Measurements from ENCODE around the gene NPFFR2.
"Not testable (repeated sequence)": the region's sequence is repeated elsewhere in the genome, so short reads cannot be mapped to it uniquely, and the experiment has no call there.

Gene NPFFR2

DNA sequence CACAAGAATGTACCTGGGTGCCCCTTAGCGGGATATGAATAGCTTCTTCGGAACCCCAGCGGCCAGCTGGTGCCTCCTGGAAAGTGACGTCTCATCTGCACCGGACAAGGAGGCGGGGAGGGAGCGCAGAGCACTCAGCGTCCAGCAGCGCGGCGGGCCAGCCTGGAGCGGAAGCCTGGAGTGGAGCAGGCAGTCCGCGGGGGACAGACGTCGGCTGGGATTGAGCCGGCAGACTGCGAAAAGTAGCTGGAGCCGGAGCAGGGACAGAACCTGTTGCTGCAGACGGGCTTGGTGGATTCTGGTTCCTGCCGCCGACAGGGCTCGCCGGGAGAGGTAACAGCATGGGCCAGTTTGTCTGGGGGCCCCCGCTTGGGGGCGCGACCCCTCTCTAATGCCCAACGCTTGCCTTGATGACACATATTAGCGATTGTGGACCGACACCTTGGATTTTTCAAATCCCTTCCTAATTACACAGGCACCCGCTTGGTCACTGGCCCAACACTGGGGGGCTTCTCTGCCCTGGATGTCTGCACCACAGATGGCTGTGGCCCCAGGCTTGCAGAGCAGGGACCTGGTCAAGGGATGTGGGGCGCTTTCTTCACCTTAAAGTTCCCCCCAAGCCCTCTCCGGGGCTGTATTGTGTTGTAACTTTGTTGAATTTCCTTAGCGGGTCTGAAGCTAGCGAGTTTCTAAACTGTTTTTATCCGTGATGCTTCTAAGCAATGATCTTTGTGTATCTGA lies at the start of gene NPFFR2:
Gene NPFFR2 (plus strand): TSS at position 133 of the 741 bp plus-strand sequence. CDS start 96,592 bp downstream, outside the sequence.
- DNase-seq, result no peak

DNA sequence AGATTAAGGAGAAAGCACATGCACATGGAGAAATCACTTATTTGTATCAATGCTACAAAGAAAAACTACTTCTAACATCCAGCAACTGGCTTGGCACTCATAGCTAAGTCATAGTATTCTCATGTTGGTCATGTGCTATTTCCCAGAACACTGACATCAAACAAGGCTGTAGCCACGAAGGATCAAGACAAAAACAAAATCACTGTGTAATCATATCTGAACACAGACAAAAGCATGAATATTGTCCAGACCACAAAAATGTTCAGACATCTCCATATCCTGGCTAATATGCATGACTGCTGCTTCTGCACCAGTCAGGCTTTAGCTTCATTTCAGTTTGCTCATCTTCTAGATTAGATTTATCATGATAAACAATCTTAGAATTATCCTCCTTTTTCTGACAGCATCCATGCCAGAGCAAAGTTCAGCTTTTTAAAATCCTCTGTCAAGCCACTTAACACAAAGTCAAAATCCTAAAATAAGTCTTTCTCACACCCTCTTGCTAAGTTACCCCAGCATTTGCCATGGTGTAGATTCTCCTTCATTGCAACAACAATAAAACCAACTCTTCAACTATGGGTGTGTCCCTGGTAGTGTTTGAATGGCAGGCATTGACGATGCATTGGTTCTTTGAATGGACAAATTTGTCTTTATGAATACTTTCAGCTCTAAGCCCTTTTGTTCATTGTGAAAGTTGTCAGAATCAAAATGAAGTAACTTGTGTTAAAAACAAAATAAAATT lies 39.1 kb upstream of the NPFFR2 start:
- no peak for DNase-seq

GRCh38 chr4:71994559-71994958 lies 37.2 kb upstream of the NPFFR2 start:
- no peak for DNase-seq

GRCh38 chr4:71995297-71995696 lies 36.5 kb upstream of the NPFFR2 start:
- no peak for DNase-seq

DNA sequence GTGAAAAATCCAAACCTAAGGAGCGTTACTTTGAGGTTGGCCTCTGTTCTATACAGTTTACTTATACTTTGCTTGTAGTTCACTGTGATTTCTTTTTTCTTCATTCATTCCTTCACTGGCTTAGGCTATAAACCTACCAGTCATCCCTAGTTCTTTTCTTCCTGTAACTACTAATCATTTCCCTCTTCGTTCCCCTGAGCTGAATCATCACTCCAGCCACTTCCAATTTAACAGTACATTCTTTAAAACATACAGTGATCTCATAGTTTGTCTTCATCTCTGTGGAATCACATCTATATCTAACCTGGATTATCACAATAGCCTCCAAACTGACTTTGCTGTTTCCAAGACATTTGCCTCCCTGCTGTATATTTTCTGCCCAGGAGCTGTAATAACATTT lies 25.2 kb upstream of the NPFFR2 start:
- peak in 1 of 2 experiments; percentile 45 for DNase-seq

DNA sequence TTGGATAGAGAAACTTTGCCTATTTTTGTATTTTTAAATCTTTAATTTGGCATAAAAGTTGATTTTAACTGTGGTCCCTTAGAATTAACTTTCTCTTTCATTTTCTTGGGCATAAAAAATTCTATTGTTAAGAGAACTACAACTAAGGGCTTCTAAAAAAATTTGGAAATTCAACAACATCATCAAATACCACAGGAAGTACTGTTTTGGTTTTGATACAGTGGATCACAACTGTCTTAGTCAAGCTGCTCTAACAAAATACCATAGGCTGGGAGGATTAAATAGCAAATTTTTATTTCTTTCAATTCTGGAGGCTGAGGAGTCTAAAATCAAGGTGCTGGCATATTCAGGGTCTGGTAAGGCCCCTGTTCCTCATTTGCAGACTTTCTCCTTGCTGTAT lies 19.9 kb upstream of the NPFFR2 start:
- DNase-seq, result no peak

DNA sequence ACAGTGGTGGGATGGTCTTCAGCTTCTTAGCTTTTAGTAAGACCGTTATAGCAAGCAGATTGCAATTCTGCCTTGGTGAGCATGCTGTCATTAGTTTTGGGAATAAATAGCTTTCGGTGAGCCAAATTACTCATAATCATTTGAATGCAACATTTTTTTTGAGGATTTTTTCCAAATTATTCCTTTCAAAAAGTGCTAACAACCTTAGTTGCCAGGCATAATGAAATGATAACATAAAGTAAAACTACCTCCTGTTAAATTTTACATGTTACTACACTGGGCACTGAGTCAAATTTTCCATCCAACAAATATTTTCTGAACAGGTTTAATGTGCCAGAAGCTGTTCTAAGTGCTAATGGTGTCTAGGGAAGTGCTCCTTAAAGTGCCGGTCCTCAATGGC lies 15.8 kb upstream of the NPFFR2 start:
- DNase-seq, result no peak

- no peak for DNase-seq
Observed at GRCh38 chr4:72019688-72020087, 12.1 kb upstream of the NPFFR2 start.

- no peak for DNase-seq
Observed at GRCh38 chr4:72022553-72022952, 9.2 kb upstream of the NPFFR2 start.

DNA sequence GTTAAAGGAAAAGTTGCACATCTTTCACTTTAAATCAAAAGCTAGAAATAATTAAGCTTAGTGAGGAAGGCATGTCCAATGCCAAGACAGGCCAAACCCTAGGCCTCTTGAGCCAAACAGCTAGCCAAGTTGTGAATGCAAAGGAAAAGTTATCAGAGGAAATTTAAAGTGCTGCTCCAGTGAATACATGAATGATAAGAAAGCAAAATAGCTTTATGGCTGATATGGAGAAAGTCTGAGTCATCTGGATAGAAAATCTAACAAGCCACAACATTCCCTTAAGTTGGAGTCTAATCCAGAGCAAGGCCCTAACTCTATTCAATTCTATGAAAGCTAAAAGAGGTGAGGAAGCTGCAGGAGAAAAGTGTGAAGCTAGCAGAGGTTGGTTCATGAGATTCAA lies 23.8 kb downstream of the NPFFR2 start:
- DNase-seq, result no peak

DNA sequence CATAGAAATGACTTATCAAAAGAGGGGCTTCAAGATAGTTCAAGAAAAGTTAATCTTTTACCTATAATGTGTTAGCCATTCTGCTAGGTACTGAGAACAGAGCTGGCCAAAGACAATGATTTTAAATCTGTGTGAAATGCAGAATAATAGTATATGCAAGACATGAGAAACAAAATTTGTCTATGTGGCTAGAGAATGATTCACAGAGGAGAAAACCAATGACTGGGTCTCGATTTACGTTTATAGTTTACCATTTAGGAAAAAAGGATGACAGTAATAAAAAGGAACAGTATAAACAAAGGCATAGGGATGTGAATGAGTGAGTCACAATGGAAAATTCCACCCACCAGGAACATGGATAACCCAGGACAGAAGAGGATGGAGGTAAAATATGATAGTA lies 31.9 kb downstream of the NPFFR2 start:
- no peak for DNase-seq

- no peak for DNase-seq
Observed at GRCh38 chr4:72067051-72067450, 35.3 kb downstream of the NPFFR2 start.

DNA sequence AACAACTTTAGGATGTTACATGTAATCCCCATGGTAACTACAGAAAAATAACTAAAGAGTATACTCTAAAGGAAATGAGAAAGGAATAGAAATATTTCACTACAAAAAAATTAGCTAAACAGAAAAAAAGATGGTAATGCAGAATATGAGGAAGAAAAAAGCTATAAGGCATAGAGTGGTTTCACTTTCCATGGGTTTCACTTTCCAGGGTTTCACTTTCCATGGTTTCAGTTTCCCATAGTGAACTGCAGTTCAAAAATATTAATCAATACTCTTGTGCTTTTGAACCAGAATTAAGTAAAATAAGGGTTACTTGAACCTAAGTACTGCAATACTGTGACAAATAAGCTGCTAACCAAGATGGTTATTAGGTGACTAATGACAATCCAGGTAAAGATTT lies 42.0 kb downstream of the NPFFR2 start:
- DNase-seq, result no peak

GRCh38 chr4:72076562-72076961 lies 44.8 kb downstream of the NPFFR2 start:
- DNase-seq, result no peak

DNA sequence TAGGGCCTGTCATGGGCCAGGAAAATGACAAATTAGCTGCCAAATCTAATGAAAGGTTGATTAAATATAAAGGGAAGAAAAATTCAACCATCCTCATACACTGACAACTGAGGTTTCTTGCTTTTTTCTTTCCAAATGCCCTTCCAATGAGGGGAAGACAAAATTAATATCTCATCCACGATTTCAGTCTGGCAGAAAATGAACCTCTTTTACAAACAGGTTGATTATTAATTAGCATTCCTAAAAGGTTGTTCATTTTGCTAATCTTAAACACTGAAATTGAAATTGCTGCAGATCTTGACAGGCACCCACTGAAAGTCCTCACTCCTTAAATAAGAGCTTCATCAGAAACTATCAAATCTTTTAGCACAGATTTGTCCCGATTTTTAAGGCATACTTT lies 45.5 kb downstream of the NPFFR2 start:
- DNase-seq, result no peak

DNA sequence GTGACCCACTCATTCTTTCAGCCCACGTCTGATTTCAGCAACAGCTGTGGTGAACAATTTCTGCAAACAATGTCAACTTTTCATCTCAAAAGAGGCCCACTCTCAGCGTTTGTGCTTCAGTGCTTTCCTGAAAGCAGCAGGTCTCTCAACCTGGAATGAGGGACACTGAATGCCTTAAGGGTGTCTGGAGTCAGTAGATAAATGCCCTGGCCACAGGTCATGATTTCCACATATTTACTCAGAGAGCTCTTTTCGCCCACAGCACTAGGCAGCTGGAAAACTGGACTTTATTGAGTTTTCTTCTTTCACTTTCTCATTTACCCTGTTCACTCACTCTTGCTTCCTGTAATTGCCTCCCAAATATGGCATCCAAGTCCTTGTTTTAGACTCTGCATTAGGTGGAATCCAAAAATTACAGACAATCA lies 52.8 kb downstream of the NPFFR2 start:
- DNase-seq, result no peak

- not testable (repeated sequence) for DNase-seq
Observed at GRCh38 chr4:72090606-72091005, 58.8 kb downstream of the NPFFR2 start.

GRCh38 chr4:72094059-72094797 lies 62.4 kb downstream of the NPFFR2 start:
- no peak for DNase-seq

DNA sequence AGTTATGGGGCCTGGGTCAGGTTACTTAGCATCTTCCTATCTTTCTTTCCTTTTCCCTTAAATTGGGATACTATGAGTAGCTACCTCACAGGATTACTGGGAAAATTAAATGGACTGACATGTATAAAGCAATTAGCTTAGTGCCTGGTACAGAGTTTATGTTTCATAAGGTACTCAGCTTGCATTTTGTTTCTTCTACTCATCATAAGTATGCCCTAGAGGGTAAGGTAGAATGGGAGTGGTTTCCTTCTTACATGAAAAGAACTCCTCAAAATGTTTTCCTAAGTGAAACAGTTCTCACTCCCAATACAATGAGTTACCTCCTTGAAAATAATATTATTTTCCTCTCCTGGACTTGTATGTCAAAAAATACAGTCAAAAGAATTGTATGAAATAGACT lies 75.7 kb downstream of the NPFFR2 start:
- no peak for DNase-seq

GRCh38 chr4:72109364-72109763 lies 77.6 kb downstream of the NPFFR2 start:
- no peak for DNase-seq

DNA sequence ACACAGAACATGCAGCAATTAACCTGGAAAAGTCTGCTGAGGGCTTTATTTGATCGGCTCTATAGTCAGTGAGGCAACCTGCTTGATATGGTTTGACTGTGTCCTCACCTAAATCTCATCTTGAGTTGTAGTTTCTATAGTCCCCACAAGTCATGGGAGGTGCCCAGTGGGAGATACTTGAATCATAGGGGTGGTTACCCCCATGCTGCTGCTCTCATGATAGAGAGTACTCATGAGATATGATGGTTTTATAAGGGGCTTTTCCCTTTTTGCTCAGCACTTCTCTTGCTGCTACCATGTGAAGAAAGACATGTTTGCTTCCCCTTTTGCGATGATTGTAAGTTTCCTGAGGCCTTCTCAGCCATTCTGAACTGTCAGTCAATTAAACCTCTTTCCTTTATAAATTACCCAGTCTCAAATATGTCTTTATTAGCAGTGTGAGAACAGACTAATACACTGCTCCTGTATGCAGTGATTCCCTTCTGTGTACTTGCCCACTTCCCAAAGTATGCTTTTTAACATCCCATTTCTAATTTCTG lies 78.2 kb downstream of the NPFFR2 start:
- no peak for DNase-seq

- DNase-seq, result no peak
Observed at GRCh38 chr4:72110886-72111285, 79.1 kb downstream of the NPFFR2 start.

GRCh38 chr4:72111863-72112262 lies 80.1 kb downstream of the NPFFR2 start:
- no peak for DNase-seq
